Breast epithelium (tissue), 3 donors: ENCODE measurements around the gene GALNT7.

Source experiments
- CTCF ChIP-seq, 3 donors: fragments of 450-650 bp; IDR thresholded peaks; one replicate each; pipeline ENCODE4 v1.5.1; 2016 to 2017; ENCODE audit warnings: antibody characterized with exemption in 3 of 3, mild to moderate bottlenecking in 3 of 3, moderate library complexity in 3 of 3
- POLR2A ChIP-seq: fragments of 450-650 bp; IDR thresholded peaks from one replicate; pipeline ENCODE4 v1.6.1; 2016; ENCODE audit warnings: antibody characterized with exemption, mild to moderate bottlenecking, moderate library complexity

- TF ChIP-seq POLR2A, result no peak
- no peak for TF ChIP-seq CTCF (IDR thresholded peaks at IDR 0.05)
Observed at GRCh38 chr4:173191623-173192041, 23.0 kb downstream of the GALNT7 start.
